GM04503 (cell line): ENCODE results near the gene SEMA3F.

Experiments
- DNase-seq: peaks from one replicate; pipeline ENCODE4 v3.0.0-alpha.2; 2012; ENCODE audit warnings: low read depth

Gene SEMA3F

GRCh38 chr3:50154840-50155490 is at the start of gene SEMA3F:
TSS of gene SEMA3F (plus strand) at chr3:50155324. CDS start at chr3:50159623, 4,299 bp downstream.
- no peak for DNase-seq

- DNase-seq, result no peak
Observed at GRCh38 chr3:50111757-50112156, 43.4 kb upstream of the SEMA3F start.

GRCh38 chr3:50112462-50112861 is 42.7 kb upstream of the SEMA3F start:
- DNase-seq, result no peak

- no peak for DNase-seq
Observed at GRCh38 chr3:50117120-50117519, 38.0 kb upstream of the SEMA3F start.

GRCh38 chr3:50118237-50118636 is 36.9 kb upstream of the SEMA3F start:
- no peak for DNase-seq

DNA sequence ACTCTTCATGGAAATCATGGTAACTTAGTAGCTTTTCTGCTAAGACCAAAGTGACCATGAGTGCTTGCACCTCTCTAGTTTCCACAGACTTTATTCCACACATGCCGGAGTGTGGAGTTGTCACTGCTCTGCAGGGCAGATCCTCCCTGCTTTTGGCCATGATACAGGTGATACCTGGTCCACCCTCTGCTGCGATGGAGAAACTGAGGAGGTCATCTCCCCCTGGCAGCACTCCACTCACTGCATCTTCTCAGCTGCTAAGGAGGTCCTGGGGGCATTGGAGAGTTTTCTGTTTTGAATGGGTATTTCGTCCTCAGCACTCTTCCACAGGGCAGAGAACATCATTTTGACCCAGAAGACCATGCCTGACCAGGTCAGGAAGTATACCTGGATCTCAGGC is 35.3 kb upstream of the SEMA3F start:
- no peak for DNase-seq

DNA sequence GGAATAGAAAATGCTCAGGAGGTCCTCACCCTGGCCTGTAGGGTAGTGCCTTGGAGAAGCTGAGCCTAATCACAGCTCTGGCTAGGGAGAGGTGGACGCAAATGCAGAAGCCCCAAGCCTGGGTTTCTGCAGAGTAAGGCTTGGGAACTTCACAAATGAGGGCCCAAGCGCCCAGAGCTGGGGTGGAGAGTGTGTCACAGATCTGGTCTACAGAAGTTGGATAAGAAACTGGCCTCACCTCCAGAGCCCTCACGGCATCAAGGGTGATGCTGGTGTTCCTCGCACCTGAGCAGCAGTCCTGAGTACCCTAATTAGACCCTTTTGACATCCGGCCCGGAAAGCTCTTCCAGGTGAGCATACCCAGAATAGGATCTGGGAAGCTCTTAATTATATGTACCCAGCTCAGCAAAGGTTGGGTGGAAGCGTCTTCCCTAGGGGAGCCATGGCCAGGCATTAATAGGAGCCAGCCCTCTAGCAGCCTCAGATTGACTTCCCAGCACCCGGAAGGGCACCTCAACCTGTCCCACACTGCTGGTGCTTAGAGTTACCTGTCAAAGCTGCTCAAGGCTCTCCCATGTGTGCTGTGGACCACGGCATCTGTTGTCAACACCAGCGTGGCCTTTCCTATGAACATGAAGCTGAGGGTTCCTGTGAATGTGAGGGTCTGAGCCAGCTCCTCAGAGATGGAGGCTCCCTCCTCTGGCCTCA is 34.6 kb upstream of the SEMA3F start:
- DNase-seq, result no peak

- DNase-seq, result peak; percentile 21
Observed at GRCh38 chr3:50121072-50122032, 33.8 kb upstream of the SEMA3F start.

GRCh38 chr3:50122071-50122470 is 33.1 kb upstream of the SEMA3F start:
- DNase-seq, result no peak

- no peak for DNase-seq
Observed at GRCh38 chr3:50122661-50123391, 32.3 kb upstream of the SEMA3F start.

GRCh38 chr3:50123394-50124051 is 31.6 kb upstream of the SEMA3F start:
- no peak for DNase-seq

- no peak for DNase-seq
Observed at GRCh38 chr3:50124052-50124799, 30.9 kb upstream of the SEMA3F start.

DNA sequence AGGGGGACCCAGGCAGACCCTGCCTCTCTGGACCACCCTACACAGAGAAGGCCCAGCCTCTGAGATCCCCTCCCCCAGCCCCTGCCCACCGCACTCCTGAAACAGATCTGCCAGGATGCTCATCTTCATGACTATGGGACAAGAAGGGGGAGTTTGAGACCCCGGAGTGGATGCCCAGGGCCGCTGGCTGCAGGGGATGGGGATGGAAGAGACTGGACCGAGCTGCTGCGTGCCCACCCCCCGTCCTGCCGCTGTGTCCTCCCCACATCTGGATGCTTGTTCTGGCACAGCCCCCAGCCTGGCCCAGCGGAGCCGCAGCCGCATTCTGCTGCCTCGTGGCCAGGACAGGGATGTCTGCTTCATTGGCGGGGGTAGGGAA is 30.3 kb upstream of the SEMA3F start:
- no peak for DNase-seq

GRCh38 chr3:50125541-50126286 is 29.4 kb upstream of the SEMA3F start:
- DNase-seq, result no peak

GRCh38 chr3:50126287-50127211 is 28.6 kb upstream of the SEMA3F start:
- DNase-seq, result peak; percentile 14

GRCh38 chr3:50127251-50127691 is 27.9 kb upstream of the SEMA3F start:
- DNase-seq, result no peak

GRCh38 chr3:50128001-50128400 is 27.1 kb upstream of the SEMA3F start:
- no peak for DNase-seq

GRCh38 chr3:50130436-50130835 is 24.7 kb upstream of the SEMA3F start:
- no peak for DNase-seq
